Body of pancreas (tissue), 4 donors: Measurements from ENCODE around the gene KCNJ10. TPM values are rescaled to one million over a fixed set of nuclear protein-coding genes. Genes with fewer than 3 reads are reported as not detected.
A peak's percentile ranks its signal among the peaks of the same experiment; 100 is the strongest.

ENCODE experiments used
- ATAC-seq: fragments of 150-250 bp; one replicate; pipeline ENCODE4 v1.9.1; 2016
- DNase-seq, 4 donors: peaks; one replicate each; pipeline ENCODE4 v3.0.0-alpha.2; 2019
- H3K27ac ChIP-seq, 4 donors: fragments of 200-600 bp; sonication (generic); 1 replicate in 3 of 4; 2 replicates in 1 of 4; pipeline versions ENCODE4 v1.5.1 to v1.6.1; 2016 to 2019; ENCODE audit warnings: mild to moderate bottlenecking in 1 of 4, mixed read lengths in 1 of 4, moderate library complexity in 1 of 4
- H3K27me3 ChIP-seq, 2 donors: fragments of 200-600 bp; sonication (generic); one replicate each; pipeline ENCODE4 v1.6.0; 2016; ENCODE audit warnings: mild to moderate bottlenecking in 1 of 2
- H3K36me3 ChIP-seq, 2 donors: fragments of 200-600 bp; sonication (generic); replicated peaks in 1 of 2; 2 replicates each; pipeline ENCODE4 v1.5.1; 2016; ENCODE audit warnings: low read depth in 2 of 2; ENCODE audit not compliant: insufficient read depth in 1 of 2
- H3K4me1 ChIP-seq: fragments of 200-600 bp; sonication (generic); one replicate; pipeline ENCODE4 v1.6.0; 2016
- H3K4me3 ChIP-seq, 2 donors: fragments of 200-600 bp; sonication (generic); 1 replicate in 1 of 2; 2 replicates in 1 of 2; pipeline ENCODE4 v1.5.1; 2016 to 2019
- H3K9me3 ChIP-seq, 3 donors: fragments of 200-600 bp; sonication (generic); 1 replicate in 2 of 3; 2 replicates in 1 of 3; pipeline ENCODE4 v1.5.1; 2016
- CTCF ChIP-seq, 7 experiments: fragments of 450-650 bp in 4 of 7; fragments of 200-600 bp in 3 of 7; sonication (generic) in 3 of 7; IDR thresholded peaks; one replicate each; pipeline ENCODE4 v1.5.1; 2016 to 2019; ENCODE audit warnings: antibody characterized with exemption in 7 of 7
- POLR2A ChIP-seq, 3 donors: fragments of 450-650 bp; IDR thresholded peaks; one replicate each; pipeline ENCODE4 v1.6.1; 2016; ENCODE audit warnings: antibody characterized with exemption in 3 of 3, mild to moderate bottlenecking in 2 of 3
- WGBS, 2 donors: methylation state at CpG; one replicate each; pipeline ENCODE4 v1.1.5; 2017; 5-methylcytosine and 5-hydroxymethylcytosine counted together
- intact Hi-C: fragments of 100-400 bp; cut with DNase I; formaldehyde crosslinking; loops from one replicate; pipeline ENCODE4 v1.15.1; 2023
- total RNA-seq, 2 donors: library from RNA; depleted of rRNA; stranded (reverse); fragments of >200 nt; gene quantifications; one replicate each; pipeline ENCODE4 v1.1.0, GENCODE V29; 2016

The KCNJ10 gene
- not detected for total RNA-seq

GRCh38 chr1:160069460-160070231 lies at the start of gene KCNJ10:
Gene KCNJ10, minus strand, starts transcription at chr1:160070160. Its CDS starts 27,628 bp downstream, at chr1:160042532.
- intact Hi-C loops = no loop called here
- Histone ChIP-seq H3K9me3 (no peaks in the 10 kb centered on the region), H3K36me3 (no peaks in the 10 kb centered on the region), H3K4me1 (peaks cover 10% of the 10 kb centered on the region), H3K27ac (no peak within 1 kb of the TSS), H3K4me3 (peak within 1 kb of the TSS; percentile 28 to 40), H3K27me3 (no peaks in the 10 kb centered on the region)
- 21 to 44% methylated on average over 11 to 31 of the region's 32 CpGs for WGBS, 2 donors
- TF ChIP-seq CTCF (IDR thresholded peaks at IDR 0.05) = no peak
- no peak for TF ChIP-seq POLR2A (IDR thresholded peaks at IDR 0.05)
- peak; percentile 49 for ATAC-seq
- no peak for DNase-seq

GRCh38 chr1:160118928-160119327 lies 49.0 kb upstream of the KCNJ10 start:
- Histone ChIP-seq H3K4me1 (no peaks in the 10 kb centered on the region), H3K9me3 (no peaks in the 10 kb centered on the region), H3K27me3 (peaks cover 0 to 3% of the 10 kb centered on the region in 2 donors), H3K27ac (no peak overlapping the region), H3K4me3 (no peak overlapping the region), H3K36me3 (no peaks in the 10 kb centered on the region)
- DNase-seq (no peak), ATAC-seq (no peak)
- intact Hi-C loops = loop anchor here (5.0 kb wide), 1 partner anchor 63 kb away; no protein-coding TSS in a partner anchor
- WGBS, 2 donors = 64 to 90% methylated on average over 3 of the region's 3 CpGs
- no peak for TF ChIP-seq CTCF (IDR thresholded peaks at IDR 0.05)
- no peak for TF ChIP-seq POLR2A (IDR thresholded peaks at IDR 0.05)

GRCh38 chr1:160117709-160118183 lies 47.8 kb upstream of the KCNJ10 start:
- H3K36me3 ChIP-seq = no peaks in the 10 kb centered on the region

GRCh38 chr1:160117300-160117699 lies 47.3 kb upstream of the KCNJ10 start:
- intact Hi-C loops = loop anchor here (5.0 kb wide), 1 partner anchor 65 kb away; no protein-coding TSS in a partner anchor
- DNase-seq (no peak), ATAC-seq (no peak)
- 4 to 18% methylated on average over 1 of the region's 1 CpG for WGBS, 2 donors
- H3K27ac ChIP-seq = no peak overlapping the region
- H3K27me3 ChIP-seq = peaks cover 0 to 3% of the 10 kb centered on the region in 2 donors
- no peaks in the 10 kb centered on the region for H3K36me3 ChIP-seq
- no peak for TF ChIP-seq POLR2A (IDR thresholded peaks at IDR 0.05)
- TF ChIP-seq CTCF (IDR thresholded peaks at IDR 0.05) = no peak
- no peak overlapping the region for H3K4me3 ChIP-seq
- no peaks in the 10 kb centered on the region for H3K4me1 ChIP-seq
- no peaks in the 10 kb centered on the region for H3K9me3 ChIP-seq

More at GRCh38 chr1:160117709-160118183, 47.8 kb upstream of the KCNJ10 start:
- Histone ChIP-seq H3K4me1 (no peaks in the 10 kb centered on the region), H3K27ac (no peak overlapping the region), H3K27me3 (peaks cover 0 to 3% of the 10 kb centered on the region in 2 donors), H3K9me3 (no peaks in the 10 kb centered on the region), H3K4me3 (no peak overlapping the region)
- no peak for ATAC-seq
- TF ChIP-seq CTCF (IDR thresholded peaks at IDR 0.05) (no peak), POLR2A (IDR thresholded peaks at IDR 0.05) (no peak)
- intact Hi-C loops = loop anchor here (5.0 kb wide), 1 partner anchor 65 kb away; no protein-coding TSS in a partner anchor
- peak in 2 of 4 donors; percentile 34 to 43 for DNase-seq
- WGBS, 2 donors = 14 to 26% methylated on average over 8 of the region's 8 CpGs
